ENCODE data around the gene MPI.

MPI gene

GRCh38 chr15:74870436-74871215 lies 19.2 kb upstream of the MPI start:
- ChIA-PET CTCF (interaction anchor here (0.9 kb wide), 2 partner anchors 31 to 80 kb away, joined by 4 read pairs; no protein-coding TSS in a partner anchor), POLR2A (interaction anchor here (0.7 to 2.7 kb wide), 8 partner anchors 12 to 110 kb away, joined by 3 to 14 read pairs (median 4); partner anchors contain the start of genes MPI and ULK3)
- TF ChIP-seq FOXK2 (IDR thresholded peaks at IDR 0.05): no peak
- TF ChIP-seq SP1 (IDR thresholded peaks at IDR 0.05): no peak
- TF ChIP-seq TARDBP (IDR thresholded peaks at IDR 0.05): no peak
- no peak for TF ChIP-seq BHLHE40 (IDR thresholded peaks at IDR 0.05; ENCODE audit: borderline replicate concordance)
- no peak for TF ChIP-seq ELF4 (IDR thresholded peaks at IDR 0.05)
- no peak for TF ChIP-seq CTBP1 (IDR thresholded peaks at IDR 0.05; ENCODE audit: borderline replicate concordance)
- DNase-seq (ENCODE audit: extremely low spot score): no peak

- POLR2A ChIA-PET: interaction anchor here (0.9 to 1.6 kb wide), 3 partner anchors 16 to 33 kb away, joined by 4 to 5 read pairs (median 4); partner anchors contain the start of gene ULK3
Observed at GRCh38 chr15:74872702-74873035, 17.2 kb upstream of the MPI start.

GRCh38 chr15:74873036-74873755 lies 16.6 kb upstream of the MPI start, which contains the start of gene SCAMP2:
TSS of gene SCAMP2 (minus strand) at chr15:74873365. CDS start at chr15:74873255, 110 bp downstream.
- ChIA-PET POLR2A (interaction anchor here (0.9 to 1.6 kb wide), 4 partner anchors 15 to 84 kb away, joined by 3 to 4 read pairs (median 4); partner anchors contain the start of gene ULK3), CTCF (interaction anchor here (0.6 to 1.4 kb wide), 2 partner anchors 28 to 45 kb away, joined by 3 to 4 read pairs; no protein-coding TSS in a partner anchor)
- TF ChIP-seq CTBP1 (IDR thresholded peaks at IDR 0.05; ENCODE audit: borderline replicate concordance) (no peak), FOXK2 (IDR thresholded peaks at IDR 0.05) (no peak), L3MBTL2 (conservative IDR thresholded peaks at IDR 0.05) (peak; percentile 76), FOXA1 (IDR thresholded peaks at IDR 0.05) (no peak), HDGF (IDR thresholded peaks at IDR 0.05; ENCODE audit: borderline replicate concordance) (no peak), BHLHE40 (IDR thresholded peaks at IDR 0.05; ENCODE audit: borderline replicate concordance) (no peak), ARNT (IDR thresholded peaks at IDR 0.05) (no peak), SP1 (IDR thresholded peaks at IDR 0.05) (no peak), SUZ12 (IDR thresholded peaks at IDR 0.05) (no peak), FOXM1 (IDR thresholded peaks at IDR 0.05; ENCODE audit: borderline replicate concordance) (peak; percentile 45; the same call in 1 of the 2 replicates), NFRKB (IDR thresholded peaks at IDR 0.05) (no peak), LEF1 (IDR thresholded peaks at IDR 0.05; ENCODE audit: borderline replicate concordance) (no peak), ELF4 (IDR thresholded peaks at IDR 0.05) (peak; percentile 98), TARDBP (IDR thresholded peaks at IDR 0.05) (no peak), ZNF384 (IDR thresholded peaks at IDR 0.05) (no peak), PKNOX1 (IDR thresholded peaks at IDR 0.05) (peak; percentile 99)
- peak; percentile 98 for DNase-seq (ENCODE audit: extremely low spot score)

More at GRCh38 chr15:74872702-74873035, 17.2 kb upstream of the MPI start:
- no peak for DNase-seq (ENCODE audit: extremely low spot score)
- TF ChIP-seq FOXM1 (IDR thresholded peaks at IDR 0.05; ENCODE audit: borderline replicate concordance): no peak
- TF ChIP-seq ZNF384 (IDR thresholded peaks at IDR 0.05): no peak
- TF ChIP-seq SUZ12 (IDR thresholded peaks at IDR 0.05): no peak
- TF ChIP-seq NFRKB (IDR thresholded peaks at IDR 0.05): no peak
- no peak for TF ChIP-seq HDGF (IDR thresholded peaks at IDR 0.05; ENCODE audit: borderline replicate concordance)
- no peak for TF ChIP-seq ARNT (IDR thresholded peaks at IDR 0.05)
- TF ChIP-seq BHLHE40 (IDR thresholded peaks at IDR 0.05; ENCODE audit: borderline replicate concordance): no peak
- no peak for TF ChIP-seq FOXK2 (IDR thresholded peaks at IDR 0.05)
- no peak for TF ChIP-seq LEF1 (IDR thresholded peaks at IDR 0.05; ENCODE audit: borderline replicate concordance)
- no peak for TF ChIP-seq PKNOX1 (IDR thresholded peaks at IDR 0.05)
- no peak for TF ChIP-seq L3MBTL2 (conservative IDR thresholded peaks at IDR 0.05)
- CTCF ChIA-PET: no interaction called here

- CTCF ChIA-PET: interaction anchor here (0.6 to 1.4 kb wide), 2 partner anchors 27 to 44 kb away, joined by 3 to 4 read pairs; no protein-coding TSS in a partner anchor
- POLR2A ChIA-PET: interaction anchor here (0.9 to 1.6 kb wide), 5 partner anchors 15 to 83 kb away, joined by 3 to 5 read pairs (median 4); partner anchors contain the start of genes MPI and ULK3
- no peak for TF ChIP-seq SUZ12 (IDR thresholded peaks at IDR 0.05)
- no peak for TF ChIP-seq FOXM1 (IDR thresholded peaks at IDR 0.05; ENCODE audit: borderline replicate concordance)
- TF ChIP-seq PKNOX1 (IDR thresholded peaks at IDR 0.05): no peak
- no peak for TF ChIP-seq BHLHE40 (IDR thresholded peaks at IDR 0.05; ENCODE audit: borderline replicate concordance)
- TF ChIP-seq L3MBTL2 (conservative IDR thresholded peaks at IDR 0.05): no peak
- TF ChIP-seq NFRKB (IDR thresholded peaks at IDR 0.05): no peak
- TF ChIP-seq FOXA1 (IDR thresholded peaks at IDR 0.05): no peak
- no peak for TF ChIP-seq LEF1 (IDR thresholded peaks at IDR 0.05; ENCODE audit: borderline replicate concordance)
- no peak for TF ChIP-seq FOXK2 (IDR thresholded peaks at IDR 0.05)
- no peak for TF ChIP-seq SP1 (IDR thresholded peaks at IDR 0.05)
- TF ChIP-seq TARDBP (IDR thresholded peaks at IDR 0.05): no peak
- no peak for TF ChIP-seq ZNF384 (IDR thresholded peaks at IDR 0.05)
- no peak for TF ChIP-seq ARNT (IDR thresholded peaks at IDR 0.05)
- TF ChIP-seq ELF4 (IDR thresholded peaks at IDR 0.05): no peak
- no peak for TF ChIP-seq HDGF (IDR thresholded peaks at IDR 0.05; ENCODE audit: borderline replicate concordance)
- TF ChIP-seq CTBP1 (IDR thresholded peaks at IDR 0.05; ENCODE audit: borderline replicate concordance): no peak
- DNase-seq (ENCODE audit: extremely low spot score): peak; percentile 57
Observed at GRCh38 chr15:74873756-74874424, 16.0 kb upstream of the MPI start.

Data from HEK293T (cell line).